Adrenal gland (tissue), 12 donors: ENCODE results near the gene ASTN2. TPM values are rescaled to one million over a fixed set of nuclear protein-coding genes. Genes with fewer than 3 reads are reported as not detected.

Source experiments
- DNase-seq, 7 donors: peaks; one replicate each; pipeline ENCODE4 v3.0.0-alpha.2; 2019 to 2020
- H3K27ac ChIP-seq, 5 donors: fragments of 200-600 bp; sonication (generic) in 4 of 5; 1 replicate in 3 of 5; 2 replicates in 2 of 5; pipeline versions ENCODE4 v1.5.1 to v1.8.0; 2016 to 2020; ENCODE audit warnings: mild to moderate bottlenecking in 1 of 5
- H3K27me3 ChIP-seq: fragments of 200-600 bp; 2 replicates; pipeline ENCODE4 v1.8.0; 2021
- H3K36me3 ChIP-seq, 2 donors: fragments of 200-600 bp; replicated peaks in 1 of 2; 1 replicate in 1 of 2; 2 replicates in 1 of 2; pipeline versions ENCODE4 v1.5.1 to v1.8.0; 2018 to 2022
- H3K4me1 ChIP-seq, 2 donors: fragments of 200-600 bp; replicated peaks in 1 of 2; 1 replicate in 1 of 2; 2 replicates in 1 of 2; pipeline versions ENCODE4 v1.5.1 to v1.8.0; 2018 to 2021
- H3K4me3 ChIP-seq, 4 donors: fragments of 200-600 bp; sonication (generic) in 3 of 4; one replicate each; pipeline ENCODE4 v1.5.1; 2016 to 2018
- H3K9me3 ChIP-seq, 3 donors: fragments of 200-600 bp; sonication (generic) in 1 of 3; replicated peaks in 1 of 3; 1 replicate in 2 of 3; 2 replicates in 1 of 3; pipeline versions ENCODE4 v1.5.1 to v1.8.0; 2016 to 2021
- POLR2A ChIP-seq, 2 donors: fragments of 450-650 bp; IDR thresholded peaks; one replicate each; pipeline ENCODE4 v1.6.1; 2017; ENCODE audit warnings: antibody characterized with exemption in 2 of 2, mild to moderate bottlenecking in 2 of 2, moderate library complexity in 1 of 2
- WGBS, 4 donors: extraction: QIAGEN DNeasy Blood & Tissue Kit in 2 of 4; methylation state at CpG; one replicate each; pipeline versions ENCODE4 v1.1.5 to v1.1.7; 2013 to 2017; 5-methylcytosine and 5-hydroxymethylcytosine counted together
- intact Hi-C, 2 donors: fragments of 100-400 bp; cut with DNase I; formaldehyde crosslinking; loops; one replicate each; pipeline versions ENCODE4 v1.14.1 to v1.15.0; 2022 to 2023
- polyA plus RNA-seq, 3 donors: library from polyadenylated mRNA; stranded (reverse); fragments of 200-250 nt in 2 of 3; fragments of 350-450 nt in 1 of 3; fragmentation: Illumina TruSeq in 1 of 3; extraction: RNeasy Lipid Tissue Mini Kit (QIAGEN cat#74804) in 1 of 3; gene quantifications; one replicate each; pipeline ENCODE4 v1.2.3, GENCODE V29; 2013 to 2014
- total RNA-seq, 9 donors: library from RNA; depleted of rRNA in 4 of 9; stranded (reverse); fragments of >200 nt in 4 of 9; fragments of 120-200 nt in 1 of 9; fragmentation: NEBNext Ultra II Directional in 1 of 9; extraction: Animal tissue kit (Norgen Biotek cat#: 25700) in 1 of 9; gene quantifications; one replicate each; pipeline versions ENCODE4 v1.1.0 to v1.2.4, GENCODE V29; 2013 to 2023
- TF ChIP-seq, protein P1 (sequence below), 6 experiments: fragments of 450-650 bp in 4 of 6; fragments of 200-600 bp in 2 of 6; sonication (generic) in 1 of 6; IDR thresholded peaks; 1 replicate in 5 of 6; 2 replicates in 1 of 6; pipeline versions ENCODE4 v1.5.1 to v1.8.0; 2016 to 2021; ENCODE audit warnings: antibody characterized with exemption in 6 of 6, mild to moderate bottlenecking in 2 of 6, moderate library complexity in 1 of 6
- donor health status: healthy with polysubstance abuse.
- donor health status: Bipolar disorder and iron deficiency.
- donor health status: DM: yes; HTN: yes; CAD: no.
- donor health status: DM: no; HTN: no; CAD: no.
- donor health status: DM: no; HTN: no; CAD: no.
- donor health status: DM: yes; HTN: yes; CAD: no.

The ASTN2 gene
- total and polyA plus RNA-seq, 12 donors: 2.5 to 15.6 (median 6.8) TPM

DNA sequence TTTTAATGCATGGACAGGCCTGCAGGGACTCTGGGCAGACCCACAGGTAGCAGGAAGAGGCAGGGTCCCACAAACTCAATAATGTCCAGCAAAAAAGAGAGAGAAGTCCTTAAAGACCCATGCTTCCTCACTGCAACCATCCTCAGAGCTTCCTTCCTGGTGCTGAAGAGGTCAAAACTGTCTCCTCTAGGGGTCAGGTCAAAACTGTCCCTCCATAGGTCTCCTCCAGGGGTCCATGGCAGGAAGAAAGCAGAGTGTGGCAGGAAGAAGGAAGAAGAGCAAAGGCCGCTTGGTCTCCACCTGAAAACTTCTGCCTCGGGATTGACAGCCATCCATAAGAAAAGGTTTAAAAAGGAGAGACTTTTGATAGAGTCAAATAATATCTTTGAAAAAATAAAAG lies 989.6 kb downstream of the ASTN2 start:
- no peaks in the 10 kb centered on the region for H3K4me1 ChIP-seq
- no peaks in the 10 kb centered on the region for H3K27me3 ChIP-seq
- no peaks in the 10 kb centered on the region for H3K36me3 ChIP-seq
- TF ChIP-seq, protein P1, sequence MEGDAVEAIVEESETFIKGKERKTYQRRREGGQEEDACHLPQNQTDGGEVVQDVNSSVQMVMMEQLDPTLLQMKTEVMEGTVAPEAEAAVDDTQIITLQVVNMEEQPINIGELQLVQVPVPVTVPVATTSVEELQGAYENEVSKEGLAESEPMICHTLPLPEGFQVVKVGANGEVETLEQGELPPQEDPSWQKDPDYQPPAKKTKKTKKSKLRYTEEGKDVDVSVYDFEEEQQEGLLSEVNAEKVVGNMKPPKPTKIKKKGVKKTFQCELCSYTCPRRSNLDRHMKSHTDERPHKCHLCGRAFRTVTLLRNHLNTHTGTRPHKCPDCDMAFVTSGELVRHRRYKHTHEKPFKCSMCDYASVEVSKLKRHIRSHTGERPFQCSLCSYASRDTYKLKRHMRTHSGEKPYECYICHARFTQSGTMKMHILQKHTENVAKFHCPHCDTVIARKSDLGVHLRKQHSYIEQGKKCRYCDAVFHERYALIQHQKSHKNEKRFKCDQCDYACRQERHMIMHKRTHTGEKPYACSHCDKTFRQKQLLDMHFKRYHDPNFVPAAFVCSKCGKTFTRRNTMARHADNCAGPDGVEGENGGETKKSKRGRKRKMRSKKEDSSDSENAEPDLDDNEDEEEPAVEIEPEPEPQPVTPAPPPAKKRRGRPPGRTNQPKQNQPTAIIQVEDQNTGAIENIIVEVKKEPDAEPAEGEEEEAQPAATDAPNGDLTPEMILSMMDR (IDR thresholded peaks at IDR 0.05): no peak
- no peak for TF ChIP-seq POLR2A (IDR thresholded peaks at IDR 0.05)
- H3K4me3 ChIP-seq: no peak overlapping the region
- H3K27ac ChIP-seq: no peak overlapping the region
- H3K9me3 ChIP-seq: no peaks in the 10 kb centered on the region
- WGBS, 4 donors: 71 to 93% (median 76%) methylated on average over 2 of the region's 2 CpGs
- intact Hi-C loops: no loop called here
- DNase-seq: no peak

DNA sequence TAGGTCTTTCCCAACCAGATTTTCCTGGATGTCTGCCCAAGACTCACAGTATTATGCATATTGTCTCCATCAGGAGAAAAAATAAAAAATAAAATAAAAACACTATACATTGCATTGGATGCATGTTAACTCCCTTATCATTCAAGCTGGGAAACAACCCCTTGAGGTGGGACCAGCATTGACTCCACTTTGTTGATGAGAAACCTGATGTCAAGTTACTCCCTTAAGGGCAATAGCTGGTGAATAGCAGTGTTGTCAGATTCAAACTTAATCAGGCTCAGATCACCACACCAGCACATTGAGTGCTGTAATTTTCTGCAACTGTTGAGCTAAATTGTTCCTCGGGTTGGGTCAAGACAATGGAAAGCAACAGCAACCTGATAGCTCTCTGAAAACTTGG lies 991.7 kb downstream of the ASTN2 start:
- no peak for DNase-seq
- 83 to 100% (median 91%) methylated on average over 1 of the region's 1 CpG for WGBS, 4 donors
- TF ChIP-seq, protein P1 (IDR thresholded peaks at IDR 0.05): no peak
- no peak for TF ChIP-seq POLR2A (IDR thresholded peaks at IDR 0.05)

DNA sequence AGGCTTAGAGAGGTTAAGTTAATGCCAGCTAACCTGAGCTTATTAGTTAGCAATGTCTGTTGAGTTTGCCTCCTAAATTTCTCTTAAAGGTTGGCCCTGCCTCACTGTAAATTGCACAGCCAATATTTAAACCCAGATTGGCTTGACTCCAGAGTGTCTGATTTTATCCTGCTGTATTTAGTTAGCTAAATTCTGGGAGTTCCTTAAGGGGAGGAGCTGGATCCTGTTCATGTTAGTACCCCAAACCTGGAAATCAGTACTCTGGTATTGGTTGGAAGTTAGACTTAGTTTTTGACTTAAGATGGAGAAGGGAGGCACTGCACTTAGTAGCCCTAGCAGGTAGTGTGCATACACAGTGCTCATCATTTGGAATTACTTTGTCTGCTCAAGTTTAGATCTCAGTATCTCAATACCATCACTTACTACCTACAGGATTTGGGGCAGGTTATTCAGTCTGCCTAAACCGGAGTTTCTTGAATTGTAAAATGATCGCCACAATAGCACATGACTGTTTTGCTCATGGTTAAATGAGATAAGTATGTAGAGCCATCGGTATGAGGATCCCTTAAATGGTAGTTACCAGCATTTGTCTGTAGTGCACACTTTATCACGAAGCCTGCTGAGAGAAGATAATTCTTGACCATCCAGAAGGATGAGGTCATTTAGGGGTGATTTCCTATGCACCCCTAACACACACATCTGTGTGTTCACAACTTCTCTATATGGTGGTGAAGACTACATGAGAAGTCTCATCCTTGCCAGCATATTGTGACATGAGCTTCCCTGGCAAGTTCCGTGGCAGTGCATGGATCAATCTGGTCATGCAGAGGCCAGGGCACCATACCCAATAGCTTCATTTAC lies 992.5 kb downstream of the ASTN2 start:
- WGBS, 4 donors: 92 to 94% (median 94%) methylated on average over 5 of the region's 5 CpGs
- no peak overlapping the region for H3K4me3 ChIP-seq
- intact Hi-C loops: no loop called here
- H3K4me1 ChIP-seq: no peaks in the 10 kb centered on the region
- H3K27me3 ChIP-seq: no peaks in the 10 kb centered on the region
- H3K9me3 ChIP-seq: no peaks in the 10 kb centered on the region
- H3K36me3 ChIP-seq: no peaks in the 10 kb centered on the region
- H3K27ac ChIP-seq: no peak overlapping the region
- no peak for DNase-seq
- TF ChIP-seq, protein P1 (IDR thresholded peaks at IDR 0.05): no peak
- TF ChIP-seq POLR2A (IDR thresholded peaks at IDR 0.05): no peak

More for the DNA sequence above, 991.7 kb downstream of the ASTN2 start:
- intact Hi-C loops: no loop called here
- H3K27me3 ChIP-seq: no peaks in the 10 kb centered on the region
- no peaks in the 10 kb centered on the region for H3K9me3 ChIP-seq
- no peak overlapping the region for H3K27ac ChIP-seq
- H3K36me3 ChIP-seq: no peaks in the 10 kb centered on the region
- H3K4me1 ChIP-seq: no peaks in the 10 kb centered on the region
- H3K4me3 ChIP-seq: no peak overlapping the region

DNA sequence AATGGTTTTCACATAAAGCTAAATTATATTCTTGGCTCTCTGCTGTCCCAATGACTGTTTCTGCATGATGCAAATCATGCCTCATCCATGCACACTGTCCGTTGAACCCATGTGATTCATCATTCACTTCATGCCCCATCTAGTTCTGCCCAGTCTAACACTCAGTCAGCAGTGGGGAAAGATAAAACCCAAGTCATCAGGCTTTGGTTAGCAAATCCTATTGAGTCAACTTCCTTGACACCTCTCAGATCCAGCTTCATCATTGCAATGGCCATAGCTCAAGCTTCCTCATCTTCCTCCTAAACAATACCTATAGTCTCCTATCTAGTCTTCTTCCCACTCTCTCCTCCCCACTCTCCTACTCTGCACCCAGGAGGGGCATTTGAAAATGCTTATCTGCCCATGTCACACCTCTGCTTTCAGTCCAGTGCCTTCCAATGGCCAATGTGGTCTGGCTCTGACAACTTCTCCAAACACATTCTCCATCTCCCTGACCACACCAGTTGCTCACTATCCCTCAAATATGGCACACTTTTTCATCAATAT lies 993.8 kb downstream of the ASTN2 start:
- Histone ChIP-seq H3K4me1 (no peaks in the 10 kb centered on the region), H3K27me3 (no peaks in the 10 kb centered on the region), H3K27ac (no peak overlapping the region), H3K9me3 (no peaks in the 10 kb centered on the region), H3K36me3 (no peaks in the 10 kb centered on the region), H3K4me3 (no peak overlapping the region)
- 80 to 88% (median 84%) methylated on average over 1 of the region's 1 CpG for WGBS, 4 donors
- no peak for DNase-seq
- intact Hi-C loops: no loop called here
- TF ChIP-seq, protein P1 (IDR thresholded peaks at IDR 0.05): no peak
- no peak for TF ChIP-seq POLR2A (IDR thresholded peaks at IDR 0.05)
